Astrocyte (in vitro differentiated cells and primary cell): ENCODE results near the gene BCHE. TPM values are rescaled to one million over a fixed set of nuclear protein-coding genes. Genes with fewer than 3 reads are reported as not detected.

Source experiments
- DNase-seq: peaks from one replicate; pipeline ENCODE4 v3.0.0-alpha.2; 2010; ENCODE audit warnings: low read depth
- FAIRE-seq: peaks from 2 replicates; lab custom pipeline; 2011; peaks lifted over from hg19 to GRCh38; lab: Jason Lieb, UNC
- H2AFZ ChIP-seq: 2 replicates; pipeline ENCODE4 v1.6.0; 2012; ENCODE audit warnings: low read depth, low read length, inconsistent platforms
- H3K27ac ChIP-seq: 2 replicates; pipeline ENCODE4 v1.5.1; 2011; ENCODE audit warnings: low read depth, low read length, inconsistent platforms
- H3K27me3 ChIP-seq: 2 replicates; pipeline ENCODE4 v1.6.0; 2011; ENCODE audit warnings: low read length, inconsistent platforms; ENCODE audit not compliant: insufficient read depth
- H3K36me3 ChIP-seq: 2 replicates; pipeline ENCODE4 v1.5.1; 2011; ENCODE audit warnings: low read length, inconsistent platforms; ENCODE audit not compliant: insufficient read depth
- H3K4me1 ChIP-seq: 2 replicates; pipeline ENCODE4 v1.5.1; 2011; ENCODE audit warnings: low read length, inconsistent platforms; ENCODE audit not compliant: insufficient read depth
- H3K4me2 ChIP-seq: 2 replicates; pipeline ENCODE4 v1.6.0; 2012; ENCODE audit warnings: low read length, inconsistent platforms
- H3K4me3 ChIP-seq: 2 replicates; pipeline ENCODE4 v1.5.1; 2011; ENCODE audit warnings: low read depth, mild to moderate bottlenecking, low read length, inconsistent platforms; ENCODE audit not compliant: insufficient read depth
- H3K79me2 ChIP-seq: 2 replicates; pipeline ENCODE4 v1.6.0; 2012; ENCODE audit warnings: mild to moderate bottlenecking, low read length, inconsistent platforms; ENCODE audit not compliant: insufficient read depth
- H3K9ac ChIP-seq: 2 replicates; pipeline ENCODE4 v1.6.0; 2012; ENCODE audit warnings: mild to moderate bottlenecking, low read length, inconsistent platforms
- H3K9me3 ChIP-seq: 2 replicates; pipeline ENCODE4 v1.5.1; 2012; ENCODE audit warnings: low read depth, mild to moderate bottlenecking, low read length, inconsistent platforms; ENCODE audit not compliant: insufficient read depth
- H4K20me1 ChIP-seq: 2 replicates; pipeline ENCODE4 v1.6.0; 2012; ENCODE audit warnings: low read length, inconsistent platforms; ENCODE audit not compliant: insufficient read depth
- H3K27ac Mint-ChIP-seq: one replicate; pipeline ENCODE4 v1.8.0; 2021; ENCODE audit warnings: mild to moderate bottlenecking, mixed read lengths; ENCODE audit not compliant: unreplicated experiment
- H3K27me3 Mint-ChIP-seq: one replicate; pipeline ENCODE4 v1.8.0; 2021; ENCODE audit warnings: low read depth, mixed read lengths; ENCODE audit not compliant: unreplicated experiment
- H3K36me3 Mint-ChIP-seq: one replicate; pipeline ENCODE4 v1.8.0; 2021; ENCODE audit warnings: low read depth, mixed read lengths; ENCODE audit not compliant: unreplicated experiment
- H3K4me1 Mint-ChIP-seq: one replicate; pipeline ENCODE4 v1.8.0; 2021; ENCODE audit warnings: low read depth, mixed read lengths; ENCODE audit not compliant: unreplicated experiment
- H3K4me3 Mint-ChIP-seq: one replicate; pipeline ENCODE4 v1.8.0; 2021; ENCODE audit warnings: mild to moderate bottlenecking, moderate library complexity, mixed read lengths; ENCODE audit not compliant: unreplicated experiment
- H3K9me3 Mint-ChIP-seq: one replicate; pipeline ENCODE4 v1.8.0; 2021; ENCODE audit warnings: mild to moderate bottlenecking, mixed read lengths; ENCODE audit not compliant: unreplicated experiment
- CTCF ChIP-seq: IDR thresholded peaks from 2 replicates; pipeline ENCODE4 v1.5.1; 2011; ENCODE audit warnings: low read depth, mild to moderate bottlenecking, inconsistent platforms, low read length, moderate library complexity; ENCODE audit not compliant: insufficient read depth
- EZH2 ChIP-seq: IDR thresholded peaks from 2 replicates; pipeline ENCODE4 v1.6.1; 2012; ENCODE audit warnings: mild to moderate bottlenecking, low read length, inconsistent platforms; ENCODE audit not compliant: insufficient read depth
- total RNA-seq: library from RNA; stranded (reverse); gene quantifications from 2 replicates; pipeline ENCODE4 v1.2.1, GENCODE V29; 2021

Gene BCHE
- total RNA-seq, 1 donor from 2014 or later = 10.6 TPM

- Histone ChIP-seq H3K36me3 (no peaks in the 10 kb centered on the region), H3K79me2 (no peaks in the 10 kb centered on the region), H3K9ac (no peak overlapping the region), H3K4me2 (no peak overlapping the region), H3K4me3 (no peak overlapping the region), H3K9me3 (no peaks in the 10 kb centered on the region), H3K27ac (no peak overlapping the region), H2AFZ (no peak overlapping the region), H4K20me1 (no peaks in the 10 kb centered on the region), H3K4me1 (no peaks in the 10 kb centered on the region), H3K27me3 (no peaks in the 10 kb centered on the region)
- H3K4me3 Mint-ChIP-seq = no peak overlapping the region
- DNase-seq (no peak), FAIRE-seq (no peak)
- H3K27ac Mint-ChIP-seq = no peak overlapping the region
- no peaks in the 10 kb centered on the region for H3K9me3 Mint-ChIP-seq
- H3K27me3 Mint-ChIP-seq = no peaks in the 10 kb centered on the region
- TF ChIP-seq CTCF (no peak), EZH2 (no peak)
- H3K4me1 Mint-ChIP-seq = no peaks in the 10 kb centered on the region
- H3K36me3 Mint-ChIP-seq = no peaks in the 10 kb centered on the region
Measured at GRCh38 chr3:165817160-165817709, 20.0 kb downstream of the BCHE start.

GRCh38 chr3:165816209-165816608 lies 21.0 kb downstream of the BCHE start:
- Histone ChIP-seq H3K27me3 (no peaks in the 10 kb centered on the region), H3K27ac (no peak overlapping the region), H3K4me3 (no peak overlapping the region), H3K36me3 (no peaks in the 10 kb centered on the region), H3K4me1 (no peaks in the 10 kb centered on the region), H3K79me2 (no peaks in the 10 kb centered on the region), H2AFZ (no peak overlapping the region), H3K4me2 (no peak overlapping the region), H4K20me1 (no peaks in the 10 kb centered on the region), H3K9ac (no peak overlapping the region), H3K9me3 (no peaks in the 10 kb centered on the region)
- FAIRE-seq = no peak
- no peak for DNase-seq
- H3K4me3 Mint-ChIP-seq = no peak overlapping the region
- H3K27ac Mint-ChIP-seq = no peak overlapping the region
- H3K9me3 Mint-ChIP-seq = no peaks in the 10 kb centered on the region
- no peaks in the 10 kb centered on the region for H3K4me1 Mint-ChIP-seq
- no peaks in the 10 kb centered on the region for H3K36me3 Mint-ChIP-seq
- no peaks in the 10 kb centered on the region for H3K27me3 Mint-ChIP-seq
- TF ChIP-seq EZH2 = no peak
- TF ChIP-seq CTCF = no peak

- no peak overlapping the region for H3K9ac ChIP-seq
- no peak overlapping the region for H3K4me3 Mint-ChIP-seq
- no peaks in the 10 kb centered on the region for H3K4me1 Mint-ChIP-seq
- H3K79me2 ChIP-seq = no peaks in the 10 kb centered on the region
- no peaks in the 10 kb centered on the region for H3K36me3 ChIP-seq
- H3K27ac ChIP-seq = no peak overlapping the region
- H3K4me2 ChIP-seq = no peak overlapping the region
- FAIRE-seq = no peak
- no peaks in the 10 kb centered on the region for H3K9me3 Mint-ChIP-seq
- H3K9me3 ChIP-seq = no peaks in the 10 kb centered on the region
- no peak overlapping the region for H2AFZ ChIP-seq
- H3K27me3 Mint-ChIP-seq = no peaks in the 10 kb centered on the region
- H3K36me3 Mint-ChIP-seq = no peaks in the 10 kb centered on the region
- no peak overlapping the region for H3K27ac Mint-ChIP-seq
- no peaks in the 10 kb centered on the region for H3K4me1 ChIP-seq
- TF ChIP-seq EZH2 (no peak), CTCF (no peak)
- no peaks in the 10 kb centered on the region for H4K20me1 ChIP-seq
- no peak for DNase-seq
- no peak overlapping the region for H3K4me3 ChIP-seq
- no peaks in the 10 kb centered on the region for H3K27me3 ChIP-seq
Measured at GRCh38 chr3:165815682-165816081, 21.5 kb downstream of the BCHE start.
